SK-N-MC (cell line): ENCODE results near the gene ABCA7.

Experiments
- FOXP2 ChIP-seq: optimal IDR thresholded peaks from 2 replicates; pipeline ENCODE3; 2011; ENCODE audit warnings: mild to moderate bottlenecking, moderate library complexity; ENCODE audit not compliant: insufficient read depth; ENCODE audit errors: extremely low read length, control extremely low read depth
- POLR2AphosphoS5 ChIP-seq: IDR thresholded peaks from 2 replicates; pipeline ENCODE4 v1.6.1; 2012; ENCODE audit warnings: mild to moderate bottlenecking, low read depth, low read length, borderline replicate concordance

- no peak for TF ChIP-seq POLR2AphosphoS5
- TF ChIP-seq FOXP2 = no peak
These were observed 74.1 kb downstream of the ABCA7 start for GRCh38 chr19:1113986-1114483.
